GM19468 (cell line): ENCODE data around the gene HNRNPL.
"Not testable (repeated sequence)": the region's sequence is repeated elsewhere in the genome, so short reads cannot be mapped to it uniquely, and the experiment has no call there.

ENCODE experiments used
- ATAC-seq: cut with Tn5 transposase; IDR thresholded peaks from one replicate; pipeline ENCODE4 v1.9.1; 2021; ENCODE audit warnings: mild to moderate bottlenecking, moderate library complexity, moderate number of reproducible peaks; ENCODE audit not compliant: unreplicated experiment; ENCODE audit errors: extremely low read depth

HNRNPL gene

DNA sequence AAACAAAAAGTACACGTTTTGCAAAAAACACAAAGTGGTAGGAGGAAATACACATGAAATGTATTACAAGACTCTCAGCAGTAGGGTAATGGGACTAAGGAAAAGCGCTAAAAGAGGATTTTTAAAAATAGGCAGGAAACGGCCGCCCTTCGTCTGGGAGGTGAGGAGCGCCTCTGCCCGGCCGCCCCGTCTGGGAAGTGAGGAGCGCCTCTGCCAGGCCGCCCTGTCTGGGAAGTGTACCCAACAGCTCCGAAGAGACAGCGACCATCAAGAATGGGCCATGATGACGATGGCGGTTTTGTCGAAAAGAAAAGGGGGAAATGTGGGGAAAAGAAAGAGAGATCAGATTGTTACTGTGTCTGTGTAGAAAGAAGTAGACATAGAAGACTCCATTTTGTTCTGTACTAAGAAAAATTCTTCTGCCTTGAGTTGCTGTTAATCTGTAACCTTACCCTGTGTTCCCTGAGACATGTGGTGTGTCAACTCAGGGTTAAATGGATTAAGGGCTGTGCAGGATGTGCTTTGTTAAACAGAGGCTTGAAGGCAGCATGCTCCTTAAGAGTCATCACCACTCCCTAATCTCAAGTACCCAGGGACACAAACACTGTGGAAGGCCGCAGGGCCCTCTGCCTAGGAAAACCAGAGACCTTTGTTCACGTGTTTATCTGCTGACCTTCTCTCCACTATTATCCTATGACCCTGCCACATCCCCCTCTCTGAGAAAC lies 42.2 kb downstream of the HNRNPL start:
- not testable (repeated sequence) for ATAC-seq

DNA sequence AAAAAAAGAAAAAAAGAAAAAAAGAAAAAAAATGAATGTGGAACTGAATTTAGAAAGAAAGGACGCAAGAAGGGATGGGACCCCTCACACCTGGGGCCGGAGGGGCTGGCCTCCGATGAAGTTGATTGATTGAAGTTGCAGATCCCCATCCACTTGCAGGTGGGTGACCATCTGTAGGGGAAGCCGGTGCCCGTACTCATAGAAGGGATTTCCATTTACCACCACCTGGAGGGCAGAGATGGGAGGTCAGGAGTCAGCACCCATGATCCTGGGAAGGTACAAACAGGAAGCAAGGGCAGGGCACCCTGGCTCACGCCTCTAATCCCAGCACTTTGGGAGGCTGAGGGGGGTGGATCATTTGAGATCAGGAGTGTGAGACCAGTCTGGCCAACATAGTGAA lies 43.4 kb downstream of the HNRNPL start:
- ATAC-seq: no peak

DNA sequence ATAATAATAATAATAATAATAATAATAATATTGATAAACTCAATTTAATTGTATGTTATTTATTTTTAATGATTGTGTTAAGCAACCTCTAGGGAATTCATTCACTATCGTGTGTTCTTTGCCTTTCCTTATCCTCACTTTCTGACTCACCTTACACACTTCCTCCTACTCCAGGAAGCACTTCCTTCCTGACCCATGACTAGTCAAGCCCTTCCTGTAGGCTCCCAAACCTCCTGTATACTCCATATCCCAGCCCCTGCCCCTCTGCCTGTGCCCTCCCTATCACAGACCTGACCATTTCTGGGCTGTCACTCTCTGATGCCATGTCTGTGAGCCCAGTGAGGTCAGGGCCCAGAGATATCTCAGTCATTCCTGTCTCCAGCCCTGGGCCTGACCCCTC lies 44.6 kb downstream of the HNRNPL start:
- no peak for ATAC-seq

DNA sequence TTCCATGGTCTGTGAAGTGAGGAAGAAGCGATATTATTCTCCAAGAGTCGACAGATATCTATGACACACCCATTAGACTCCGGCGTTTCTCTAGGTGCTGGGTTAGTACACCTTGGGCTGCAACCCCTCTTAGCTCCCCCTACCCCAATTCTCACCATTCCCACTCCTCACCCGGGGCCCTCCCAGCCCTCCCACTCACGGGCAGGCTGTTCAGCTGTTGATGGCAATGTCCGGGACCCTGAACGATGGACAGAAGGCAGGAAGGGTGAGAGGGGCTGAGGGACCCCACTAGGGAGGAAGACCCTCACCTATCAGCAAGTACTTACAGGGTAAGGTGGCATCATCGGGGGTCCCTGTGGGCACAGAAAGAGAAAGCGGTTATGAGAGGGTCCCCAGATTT lies 46.2 kb downstream of the HNRNPL start:
- no peak for ATAC-seq

DNA sequence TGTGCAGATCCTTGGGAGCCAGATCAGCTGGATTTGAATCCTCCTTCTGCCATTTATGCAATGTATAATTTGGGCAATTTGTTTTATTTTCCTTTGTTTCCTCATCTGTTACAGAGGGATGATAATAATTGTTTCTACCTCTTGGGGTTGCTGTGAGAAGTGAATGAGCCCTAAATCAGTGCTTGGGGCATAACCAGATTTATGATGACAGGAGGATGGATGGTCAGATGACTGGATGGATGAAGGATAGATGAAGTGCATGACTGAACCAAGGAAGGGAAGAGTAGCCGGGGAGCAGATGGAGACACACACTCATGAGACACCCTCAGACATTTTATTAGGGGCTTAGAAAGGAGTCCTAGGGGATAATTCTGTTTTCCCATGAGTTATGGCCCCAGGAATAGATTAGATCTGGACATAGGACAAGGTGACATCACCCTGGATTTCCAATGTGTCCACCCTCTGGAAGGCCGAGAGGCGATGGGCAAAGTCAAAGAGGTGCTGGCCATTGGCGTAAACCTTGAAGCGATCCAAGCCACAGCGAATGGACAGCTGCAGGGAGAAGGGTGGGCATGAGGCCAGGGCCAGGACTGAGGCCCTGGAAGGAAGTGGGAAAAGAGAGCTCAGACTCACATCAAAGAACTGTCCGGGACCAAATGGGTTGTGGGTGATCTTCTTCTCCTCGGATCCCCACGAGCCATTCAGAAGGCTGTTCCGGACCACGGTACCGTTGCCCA lies 48.3 kb downstream of the HNRNPL start:
- no peak for ATAC-seq

DNA sequence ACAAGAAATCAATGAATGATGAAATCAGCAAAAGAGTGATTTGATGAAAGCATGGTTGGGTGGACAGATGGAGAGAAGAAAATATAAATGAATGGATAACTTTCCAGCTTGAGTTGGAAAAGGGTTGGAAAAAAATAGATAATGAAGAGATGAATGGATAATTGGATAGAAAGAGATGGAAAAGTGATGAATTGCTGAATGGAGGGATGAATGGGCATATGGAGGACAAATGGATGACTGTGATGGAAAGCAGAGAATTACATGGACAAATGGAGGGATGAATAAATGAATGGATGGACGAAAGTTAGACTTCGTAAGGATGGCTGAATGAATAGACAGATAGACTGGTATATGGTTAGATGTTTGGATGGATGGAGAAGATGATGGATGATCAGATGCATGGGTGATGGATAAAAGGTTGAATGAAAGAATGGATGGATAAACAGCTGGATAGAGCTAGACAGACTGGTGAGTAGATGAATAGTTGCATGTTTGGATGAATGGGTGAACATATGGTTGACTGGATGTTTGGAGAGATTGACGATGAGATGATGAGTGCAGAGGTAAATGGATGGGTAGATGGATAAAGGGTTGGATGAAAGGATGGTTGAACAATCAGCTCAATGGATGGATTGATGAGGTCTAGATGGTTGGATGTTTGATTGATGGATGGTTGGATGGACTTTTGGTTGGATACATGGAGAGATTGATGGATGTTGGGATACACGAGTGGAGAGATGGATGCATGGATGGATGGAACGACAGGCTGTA lies 49.0 kb downstream of the HNRNPL start:
- ATAC-seq: no peak

DNA sequence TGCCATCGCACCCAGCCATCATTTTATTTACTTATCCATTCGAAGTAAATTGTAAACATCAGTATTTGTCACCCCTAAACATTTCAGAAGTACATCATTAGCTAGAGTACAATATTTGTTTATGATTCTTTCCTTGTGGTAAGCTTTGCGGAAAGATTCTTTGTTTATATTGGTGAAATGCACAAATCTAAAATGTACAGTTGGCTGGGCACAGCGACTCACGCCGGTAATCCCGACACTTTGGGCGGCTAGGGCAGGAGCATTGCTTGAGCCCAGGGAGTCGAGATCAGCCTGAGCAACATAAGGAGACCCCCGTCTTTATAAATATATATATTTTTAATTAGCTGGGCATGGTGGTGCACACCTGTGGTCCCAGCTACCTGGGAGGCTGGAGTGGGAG lies 50.7 kb downstream of the HNRNPL start:
- ATAC-seq: no peak

DNA sequence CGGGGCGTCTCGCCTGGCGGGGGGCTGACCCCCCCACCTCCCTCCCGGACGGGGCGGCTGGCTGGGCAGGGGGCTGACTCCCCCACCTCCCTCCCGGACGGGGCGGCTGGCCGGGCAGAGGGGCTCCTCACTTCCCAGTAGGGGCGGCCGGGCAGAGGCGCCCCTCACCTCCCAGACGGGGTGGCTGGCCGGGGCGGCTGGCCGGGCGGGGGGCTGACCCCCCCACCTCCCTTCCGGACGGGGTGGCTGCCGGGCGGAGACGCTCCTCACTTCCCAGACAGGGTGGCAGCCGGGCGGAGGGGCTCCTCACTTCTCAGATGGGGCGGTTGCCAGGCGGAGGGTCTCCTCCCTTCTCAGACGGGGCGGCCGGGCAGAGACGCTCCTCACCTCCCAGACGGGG lies 52.0 kb downstream of the HNRNPL start:
- ATAC-seq: not testable (repeated sequence)

DNA sequence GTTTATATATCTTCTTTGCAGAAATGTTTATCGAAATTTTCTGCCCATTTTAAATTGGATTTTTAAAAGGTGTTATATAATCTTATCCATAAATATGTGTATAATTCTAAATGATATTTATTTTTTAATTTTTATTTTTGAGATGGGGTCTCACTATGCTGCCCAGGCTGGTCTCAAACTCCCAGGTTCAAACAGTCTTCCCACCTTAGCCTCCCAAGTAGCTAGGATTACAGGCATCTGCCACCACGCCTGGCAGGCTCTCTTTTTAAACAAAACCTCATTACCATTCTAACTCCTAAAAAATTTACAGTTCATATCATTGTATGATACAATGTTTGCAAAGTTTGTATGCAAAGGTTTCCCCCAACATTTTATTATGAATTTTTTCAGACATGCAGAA lies 53.6 kb downstream of the HNRNPL start:
- ATAC-seq: no peak

DNA sequence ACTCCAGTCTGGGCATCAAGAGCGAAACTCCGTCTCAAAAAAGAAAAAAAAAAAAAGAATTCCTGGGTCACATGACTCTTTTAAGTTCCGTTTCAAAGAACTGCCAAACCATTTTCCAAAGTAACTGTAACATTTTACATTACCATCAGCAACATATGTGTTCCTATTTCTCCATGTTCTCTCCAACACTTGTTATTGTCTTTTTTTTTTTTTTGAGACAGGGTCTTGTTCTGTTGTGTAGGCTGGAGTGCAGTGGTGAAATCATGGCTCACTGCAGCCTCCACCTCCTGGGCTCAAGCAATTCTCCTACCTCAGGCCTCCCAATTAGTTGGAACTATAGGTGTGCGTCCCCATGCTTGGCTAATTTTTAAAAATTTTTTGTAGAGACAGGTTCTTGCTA lies 54.2 kb downstream of the HNRNPL start:
- no peak for ATAC-seq

DNA sequence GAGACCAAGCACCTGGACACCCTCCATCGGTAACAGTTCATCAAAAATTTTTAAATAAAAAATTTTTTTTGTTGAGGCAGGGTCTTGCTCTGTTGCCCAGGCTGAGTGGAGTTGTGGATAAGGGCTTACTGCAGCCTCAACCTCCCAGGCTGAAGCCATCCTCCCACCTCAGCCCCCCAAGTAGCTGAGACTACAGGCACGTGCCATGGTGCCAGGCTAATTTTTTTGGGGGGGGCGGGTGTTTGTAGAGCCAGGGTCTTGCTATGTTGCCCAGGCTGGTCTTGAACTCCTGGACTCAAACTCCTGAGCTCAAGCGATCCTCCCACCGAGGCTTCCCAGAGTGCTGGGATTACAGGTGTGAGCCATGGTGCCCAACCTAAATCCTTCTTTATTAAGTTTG lies 56.1 kb downstream of the HNRNPL start:
- no peak for ATAC-seq

DNA sequence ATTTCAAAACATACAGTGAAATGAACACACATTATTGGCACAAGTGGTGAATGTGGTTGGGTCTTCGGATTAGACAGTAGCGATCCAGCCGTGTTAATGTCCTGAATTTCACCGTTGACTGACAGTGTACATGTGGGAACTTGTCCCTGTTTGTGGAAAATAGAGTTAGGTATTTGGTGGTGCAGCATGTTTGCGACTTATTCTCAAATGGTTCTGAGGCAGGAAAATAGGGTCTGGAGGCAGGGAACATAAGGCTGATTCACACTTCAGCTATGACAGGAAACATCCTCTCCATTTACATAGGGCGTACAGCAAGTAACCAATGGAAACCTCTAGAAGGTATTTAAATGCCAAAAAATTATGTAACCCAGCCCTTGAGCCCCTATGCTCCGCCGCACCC lies 56.6 kb downstream of the HNRNPL start:
- no peak for ATAC-seq

DNA sequence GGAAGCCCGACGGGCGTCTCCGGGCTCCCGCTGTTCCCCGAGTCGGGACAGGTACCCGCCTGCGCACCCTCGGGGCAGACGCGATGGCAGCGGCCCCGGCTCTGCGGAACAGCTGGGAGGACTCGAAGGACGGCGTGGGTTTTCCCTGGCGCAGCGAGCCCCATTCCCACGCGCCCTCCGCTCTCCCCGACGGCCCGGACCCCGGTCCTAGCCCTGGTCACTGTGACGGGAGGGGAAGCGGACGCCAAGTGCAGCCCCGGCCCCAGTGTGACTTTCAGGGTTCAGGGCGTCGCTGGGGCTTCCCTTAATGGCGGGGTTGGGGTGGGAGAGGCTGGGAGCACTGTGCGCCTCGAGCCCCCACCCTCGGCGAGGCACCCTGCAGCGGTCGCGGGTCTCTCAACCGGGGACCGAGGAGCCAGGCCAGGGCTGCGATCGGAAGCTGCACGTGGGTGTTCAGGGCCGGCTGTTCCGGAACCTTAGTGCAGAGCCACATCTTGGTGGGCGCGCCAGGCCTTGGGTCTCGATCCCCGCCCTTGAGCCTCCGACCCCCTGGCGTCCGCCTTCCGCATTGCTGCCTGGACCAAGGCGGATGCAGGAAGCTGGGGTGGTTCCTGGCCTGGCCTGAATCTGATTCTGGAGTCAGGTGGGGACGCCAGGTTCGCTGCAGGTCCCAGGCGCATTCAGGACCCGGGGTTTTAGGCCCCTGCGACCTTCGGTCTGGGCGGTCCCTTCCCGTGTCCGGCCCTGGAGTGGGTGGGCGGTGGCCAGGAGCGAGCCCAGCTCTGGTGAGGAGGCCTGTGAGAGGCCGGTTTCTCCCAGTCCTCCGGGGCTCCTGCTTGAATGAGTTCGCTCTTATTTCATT lies 57.3 kb downstream of the HNRNPL start:
- no peak for ATAC-seq

DNA sequence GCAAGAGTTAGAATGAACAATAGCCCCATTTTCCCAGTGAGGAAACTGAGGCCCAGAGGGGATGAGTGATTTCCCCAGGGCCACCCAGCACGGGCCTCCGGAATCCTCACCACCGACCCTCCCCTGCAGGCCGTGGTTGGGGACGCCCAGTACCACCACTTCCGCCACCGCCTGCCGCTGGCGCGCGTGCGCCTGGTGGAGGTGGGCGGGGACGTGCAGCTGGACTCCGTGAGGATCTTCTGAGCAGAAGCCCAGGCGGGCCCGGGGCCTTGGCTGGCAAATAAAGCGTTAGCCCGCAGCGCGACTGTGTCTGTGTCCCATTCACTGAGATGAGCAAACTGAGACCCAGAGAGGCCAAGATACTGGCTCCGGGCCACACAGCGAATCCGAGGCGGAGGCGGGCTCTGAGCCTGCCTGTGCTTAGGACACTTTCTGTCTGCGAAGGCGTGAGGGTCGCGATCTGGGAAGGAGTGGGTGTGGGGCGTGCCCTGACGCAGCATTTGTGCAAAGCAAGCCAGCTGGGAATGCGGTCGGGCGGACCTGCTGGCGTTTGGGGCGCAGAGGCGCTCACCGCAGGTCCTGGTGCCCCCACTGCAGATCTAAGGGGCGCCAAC lies 58.2 kb downstream of the HNRNPL start:
- not testable (repeated sequence) for ATAC-seq

DNA sequence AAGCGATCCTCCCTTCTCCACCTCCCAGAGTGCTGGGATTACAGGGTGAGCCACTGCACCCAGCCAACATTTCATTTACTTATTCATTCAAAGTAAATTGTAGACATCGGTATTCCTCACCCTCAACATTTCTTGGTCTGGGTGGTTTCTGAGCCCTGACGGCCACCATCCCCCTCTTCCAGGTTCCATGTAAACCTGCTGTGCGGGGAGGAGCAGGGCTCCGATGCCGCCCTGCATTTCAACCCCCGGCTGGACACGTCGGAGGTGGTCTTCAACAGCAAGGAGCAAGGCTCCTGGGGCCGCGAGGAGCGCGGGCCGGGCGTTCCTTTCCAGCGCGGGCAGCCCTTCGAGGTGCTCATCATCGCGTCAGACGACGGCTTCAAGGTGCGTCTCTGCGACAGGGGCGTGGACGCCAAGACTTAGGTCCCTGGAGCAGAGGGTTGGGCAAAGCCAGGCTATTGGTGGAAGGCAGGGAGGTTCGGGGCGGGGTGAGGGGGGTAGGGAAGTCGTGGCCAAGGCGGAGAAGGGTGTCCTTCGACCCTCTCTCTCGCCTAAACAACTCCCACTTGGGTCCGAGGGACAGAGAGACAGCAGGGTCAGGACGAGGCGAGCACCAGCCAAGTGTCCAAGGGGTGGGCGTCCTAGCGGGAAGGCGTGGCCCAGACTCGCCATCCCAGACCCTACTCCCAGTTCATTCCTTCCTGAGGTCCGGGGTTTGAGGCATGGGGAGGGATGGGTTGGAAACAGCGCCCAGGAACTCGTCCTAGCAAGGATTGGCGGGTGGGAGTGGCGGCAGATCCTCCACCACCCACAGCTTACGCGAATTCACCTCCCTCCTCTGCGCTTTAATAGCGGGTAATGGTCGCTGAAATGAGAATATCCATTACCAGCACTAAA lies 59.0 kb downstream of the HNRNPL start:
- not testable (repeated sequence) for ATAC-seq

DNA sequence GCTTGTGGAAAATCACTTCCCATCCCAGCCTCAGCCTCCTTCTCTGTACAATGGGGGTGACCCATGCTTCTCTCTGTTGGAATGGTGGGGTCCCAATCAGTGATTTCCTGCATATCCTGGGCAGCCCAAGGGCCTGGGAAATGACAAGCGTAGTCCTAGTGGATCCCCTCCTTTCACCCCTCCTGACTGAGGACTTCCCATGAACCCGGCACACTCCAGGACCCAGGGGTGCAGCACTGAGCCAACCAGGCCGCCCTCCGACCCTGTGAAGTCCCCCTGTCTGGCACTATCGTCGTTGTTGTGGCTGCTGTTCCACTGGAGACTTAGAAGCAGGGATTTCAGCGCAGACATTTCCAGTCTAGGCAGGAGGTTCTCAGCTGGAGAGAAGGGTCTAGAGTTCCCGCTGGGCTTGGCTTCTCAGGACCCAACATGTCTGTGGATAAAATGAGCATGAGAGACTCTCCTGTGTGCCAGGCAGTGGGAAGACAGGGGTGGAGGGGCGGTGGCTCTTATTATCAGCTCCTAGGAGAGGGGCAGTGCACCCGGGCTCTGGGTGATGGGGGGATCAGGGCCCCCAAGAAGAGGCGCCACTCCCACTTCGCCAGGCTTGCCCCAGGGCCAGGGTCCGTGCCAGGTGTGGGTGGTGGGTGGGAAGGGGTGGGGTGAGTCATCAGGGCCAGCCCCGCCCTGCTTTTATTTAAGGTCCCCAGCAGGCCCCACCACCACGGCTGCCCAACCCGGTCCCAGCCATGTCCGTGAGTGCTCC lies 61.1 kb downstream of the HNRNPL start, which contains the start of gene LGALS7B:
Gene LGALS7B (plus strand): TSS at position 723 of the 766 bp plus-strand sequence. CDS start 27 bp downstream, at position 750.
- no peak for ATAC-seq

DNA sequence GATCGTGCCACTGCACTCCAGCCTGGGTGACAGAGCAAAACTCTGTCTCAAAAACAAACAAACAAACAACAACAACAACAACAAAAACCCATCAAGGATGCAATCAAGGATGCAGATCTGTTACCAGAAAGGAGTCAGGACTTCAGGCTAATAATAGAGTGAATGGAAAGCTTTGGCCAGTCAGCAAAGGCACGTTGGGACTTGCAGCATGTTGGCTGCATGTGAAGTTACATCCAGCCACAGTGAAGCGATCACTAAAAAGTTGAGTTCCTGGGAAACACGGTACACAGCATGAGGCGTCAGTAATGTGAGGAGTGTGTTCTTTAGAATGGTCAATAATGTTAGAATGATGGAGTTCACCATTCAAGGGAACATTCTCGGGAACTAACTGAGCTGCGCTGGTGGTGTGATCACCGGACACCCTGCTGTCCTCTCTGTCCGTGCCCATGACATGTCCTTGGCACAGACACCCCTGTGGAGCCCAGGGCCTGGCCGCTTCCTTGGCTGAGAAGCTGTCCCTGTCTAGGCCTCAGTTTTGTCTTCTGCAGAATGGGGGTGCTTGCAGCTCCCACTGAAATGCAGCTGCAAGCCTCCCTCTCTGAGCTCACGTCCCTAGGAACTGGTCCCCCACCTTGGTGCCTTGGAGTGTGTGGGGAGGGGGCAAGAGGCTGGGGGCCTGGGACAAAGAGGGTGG lies 63.1 kb downstream of the HNRNPL start:
- ATAC-seq: no peak
